Stimulated activated CD4-positive, alpha-beta T cell treated with anti-CD3 and anti-CD28 coated beads, Interleukin-15, amount 100 ng/mL, for 48 hours (primary cell): ENCODE data around the gene ZNF253.
A peak's percentile ranks its signal among the peaks of the same experiment; 100 is the strongest.
"Not testable (repeated sequence)": the region's sequence is repeated elsewhere in the genome, so short reads cannot be mapped to it uniquely, and the experiment has no call there.

ENCODE experiments used
- DNase-seq, 2 donors: peaks; one replicate each; pipeline ENCODE4 v3.0.0-alpha.2; 2020; ENCODE audit warnings: low read depth in 2 of 2

The ZNF253 gene

DNA sequence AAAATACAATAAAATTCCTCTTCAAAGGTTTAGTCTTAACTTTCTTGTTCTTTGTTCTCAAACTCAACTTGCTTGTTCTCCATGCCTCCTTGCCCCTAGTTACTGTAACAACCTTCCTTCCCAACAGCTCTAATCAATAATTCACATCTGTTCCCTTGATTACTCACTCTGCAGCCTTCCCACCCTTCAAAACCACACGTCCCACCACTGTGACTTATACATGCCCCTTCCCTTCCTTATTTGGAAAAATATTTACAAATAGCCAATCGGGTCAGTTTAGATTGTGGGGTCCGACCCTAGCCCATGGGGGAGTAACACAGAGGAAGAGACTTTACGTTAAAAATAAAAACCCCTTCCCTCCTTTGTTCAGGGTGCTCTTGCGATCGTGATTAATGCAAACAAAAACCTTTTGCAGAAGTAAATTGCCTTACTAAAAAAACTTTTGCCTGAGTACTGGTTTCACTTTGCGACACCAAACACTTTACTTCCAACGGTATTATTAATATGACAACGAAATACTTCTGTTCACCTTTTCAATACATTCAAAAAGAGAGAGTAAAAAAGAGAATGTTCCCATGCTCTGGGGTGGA, 34.6 kb downstream of the ZNF253 start:
- DNase-seq = no peak

DNA sequence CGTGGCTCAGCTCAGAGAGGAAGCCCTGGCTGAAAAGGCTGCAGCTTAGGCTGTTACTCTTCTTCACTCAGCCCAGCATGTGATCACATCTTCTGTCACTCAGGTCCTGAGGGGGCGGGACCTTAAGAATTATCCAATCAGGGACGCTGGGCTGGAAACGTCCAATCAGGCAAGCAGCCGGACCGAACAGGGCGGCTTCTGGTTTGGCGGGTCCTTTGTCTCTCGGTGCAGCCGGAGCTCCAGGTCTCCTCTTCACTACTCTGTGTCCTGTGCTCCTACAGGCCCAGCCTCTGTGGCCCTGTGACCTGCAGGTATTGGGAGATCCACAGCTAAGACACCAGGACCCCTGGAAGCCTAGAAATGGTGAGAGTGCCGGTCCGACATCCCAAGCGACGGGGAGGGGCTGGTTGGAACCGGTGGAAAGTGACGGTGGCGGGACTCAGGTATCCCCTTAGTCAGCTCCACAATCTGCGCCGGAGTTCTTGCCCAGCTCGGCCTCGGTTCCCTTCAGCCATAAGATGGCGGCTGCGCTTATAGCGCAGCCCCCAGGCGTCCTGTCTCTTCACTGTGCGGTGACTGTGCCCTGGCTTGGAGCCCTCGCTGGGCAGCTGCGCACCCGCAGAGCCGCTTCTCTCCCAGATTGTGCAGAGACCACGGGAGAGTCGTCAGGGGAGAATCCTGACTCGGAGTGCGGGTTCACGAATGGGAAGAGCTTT, 35.2 kb downstream of the ZNF253 start, which contains the start of gene ZNF93:
Gene ZNF93, plus strand, starts transcription at position 218 of the 716 bp plus-strand sequence. Its CDS starts 143 bp downstream, at position 361.
- DNase-seq = peak; percentile 85 to 90

DNA sequence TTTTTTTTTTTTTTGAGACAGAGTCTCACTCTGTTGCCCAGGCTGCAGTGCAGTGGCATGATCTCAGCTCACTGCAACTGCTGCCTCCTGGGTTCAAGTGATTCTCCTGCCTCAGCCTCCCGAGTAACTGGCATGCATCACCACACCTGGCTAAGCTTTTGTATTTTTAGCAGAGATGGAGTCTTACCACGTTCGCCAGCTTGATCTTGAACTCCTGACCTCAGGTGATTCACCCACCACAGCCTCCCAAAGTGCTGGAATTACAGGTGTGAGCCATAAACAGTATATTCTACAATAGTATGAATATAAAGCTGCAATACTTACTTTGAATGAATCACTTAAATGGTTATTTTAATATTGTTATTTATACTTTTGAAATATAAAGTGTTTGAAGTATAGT, 41.9 kb downstream of the ZNF253 start:
- DNase-seq = not testable (repeated sequence)

DNA sequence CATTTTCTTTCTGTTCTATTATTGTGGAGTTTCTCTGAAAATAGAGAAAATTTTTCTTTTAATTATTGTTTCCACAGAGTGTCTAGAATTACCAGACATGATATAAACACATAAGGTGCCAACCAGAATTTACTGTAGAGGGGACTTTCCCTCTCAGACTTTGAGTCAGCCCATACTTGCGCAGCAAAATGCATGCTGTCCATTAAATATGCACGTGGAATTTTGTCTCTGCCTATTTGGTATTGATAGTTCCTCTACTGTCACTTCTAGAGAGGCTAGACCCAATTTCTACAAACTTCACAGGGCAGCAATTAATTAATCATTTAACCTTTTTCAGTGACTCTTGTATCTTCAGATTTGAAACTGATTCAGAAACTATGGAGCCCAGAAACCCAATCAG, 44.0 kb downstream of the ZNF253 start:
- DNase-seq = no peak

DNA sequence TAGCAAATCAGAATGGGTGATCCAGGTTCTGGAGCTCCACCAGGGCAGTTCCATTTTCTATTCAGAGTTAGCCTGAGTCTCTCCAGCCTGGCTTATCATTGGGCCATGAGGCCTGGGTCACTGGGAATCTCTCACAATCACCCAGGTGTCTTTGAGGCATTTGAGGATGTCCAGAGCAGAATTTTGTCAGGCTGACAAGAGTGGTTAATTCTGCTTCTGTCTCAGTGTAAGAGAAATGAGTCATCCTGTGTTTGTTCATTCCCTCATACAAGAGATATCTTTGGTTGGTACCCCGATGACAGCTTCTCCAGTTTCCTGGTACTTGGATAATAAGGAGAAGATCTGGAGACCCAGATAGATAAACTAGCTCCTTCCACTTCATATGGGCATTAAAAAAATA, 45.5 kb downstream of the ZNF253 start:
- DNase-seq = no peak

DNA sequence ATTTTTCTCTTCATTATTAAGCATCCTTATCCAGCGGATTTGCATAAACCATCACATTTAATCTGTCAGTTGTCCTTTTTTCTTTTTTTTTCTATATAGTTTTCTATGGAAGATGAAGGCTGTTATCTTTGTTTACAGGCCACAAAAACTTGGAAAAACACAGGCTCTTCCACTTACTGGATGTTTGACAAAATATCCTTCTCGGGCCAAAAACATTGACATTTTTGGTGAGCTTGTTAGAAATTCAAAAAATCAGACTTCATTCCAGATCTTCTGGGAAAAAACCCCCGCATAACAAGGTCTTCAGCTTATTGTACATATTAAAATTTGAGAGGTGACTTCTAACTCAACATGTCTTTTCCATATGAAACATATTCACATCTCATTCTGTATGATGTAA, 48.9 kb downstream of the ZNF253 start:
- DNase-seq = no peak

DNA sequence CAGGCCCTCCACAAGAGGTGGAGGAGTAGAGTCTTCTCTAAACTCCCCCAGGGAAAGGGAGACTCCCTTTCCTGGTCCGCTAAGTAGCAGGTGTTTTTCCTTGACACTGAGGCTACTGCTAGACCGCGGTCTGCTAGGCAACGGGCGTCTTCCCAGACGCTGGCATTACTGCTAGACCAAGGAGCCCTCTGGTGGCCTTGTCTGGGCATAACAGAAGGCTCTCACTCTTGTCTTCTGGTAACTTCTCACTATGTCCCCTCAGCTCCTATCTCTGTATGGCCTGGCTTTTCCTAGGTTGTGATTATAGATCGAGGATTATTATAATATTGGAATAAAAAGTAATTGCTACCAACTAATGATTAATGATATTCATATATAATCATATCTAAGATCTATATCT, 64.7 kb downstream of the ZNF253 start:
- peak in 1 of 2 donors; percentile 22 for DNase-seq

DNA sequence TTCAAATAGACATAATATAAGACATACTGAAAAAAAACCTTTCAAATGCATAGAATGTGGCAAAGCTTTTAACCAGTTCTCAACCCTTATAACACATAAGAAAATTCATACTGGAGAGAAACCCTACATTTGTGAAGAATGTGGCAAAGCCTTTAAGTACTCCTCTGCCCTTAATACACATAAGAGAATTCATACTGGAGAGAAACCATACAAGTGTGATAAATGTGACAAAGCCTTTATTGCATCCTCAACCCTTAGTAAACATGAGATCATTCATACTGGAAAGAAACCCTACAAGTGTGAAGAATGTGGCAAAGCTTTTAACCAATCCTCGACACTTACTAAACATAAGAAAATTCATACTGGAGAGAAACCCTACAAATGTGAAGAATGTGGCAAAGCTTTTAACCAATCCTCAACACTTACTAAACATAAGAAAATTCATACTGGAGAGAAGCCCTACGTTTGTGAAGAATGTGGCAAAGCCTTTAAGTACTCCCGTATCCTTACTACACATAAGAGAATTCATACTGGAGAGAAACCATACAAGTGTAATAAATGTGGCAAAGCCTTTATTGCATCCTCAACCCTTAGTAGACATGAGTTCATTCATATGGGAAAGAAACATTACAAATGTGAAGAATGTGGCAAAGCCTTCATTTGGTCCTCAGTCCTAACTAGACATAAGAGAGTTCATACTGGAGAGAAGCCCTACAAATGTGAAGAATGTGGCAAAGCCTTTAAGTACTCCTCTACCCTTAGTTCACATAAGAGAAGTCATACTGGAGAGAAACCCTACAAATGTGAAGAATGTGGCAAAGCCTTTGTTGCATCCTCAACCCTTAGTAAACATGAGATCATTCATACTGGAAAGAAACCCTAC, 68.0 kb downstream of the ZNF253 start:
- DNase-seq = not testable (repeated sequence)

DNA sequence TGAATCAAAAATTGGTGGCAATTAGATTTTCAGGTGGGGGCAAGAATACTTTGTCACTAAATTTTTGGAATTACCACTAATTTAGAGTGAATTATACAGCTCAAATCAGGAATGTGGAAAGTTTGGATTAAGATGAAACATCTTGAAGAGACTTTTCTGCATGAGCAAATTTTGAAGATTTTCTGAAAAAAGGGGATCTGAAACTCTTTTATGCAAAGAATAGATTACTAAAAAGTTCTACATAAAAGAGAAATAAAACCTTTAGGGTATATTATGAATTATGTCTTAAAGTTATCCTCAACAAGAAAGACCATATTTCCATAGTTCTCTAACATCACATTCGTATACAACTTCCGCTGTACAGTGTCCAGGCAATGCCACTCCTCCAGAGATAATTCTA, 71.7 kb downstream of the ZNF253 start:
- no peak for DNase-seq

DNA sequence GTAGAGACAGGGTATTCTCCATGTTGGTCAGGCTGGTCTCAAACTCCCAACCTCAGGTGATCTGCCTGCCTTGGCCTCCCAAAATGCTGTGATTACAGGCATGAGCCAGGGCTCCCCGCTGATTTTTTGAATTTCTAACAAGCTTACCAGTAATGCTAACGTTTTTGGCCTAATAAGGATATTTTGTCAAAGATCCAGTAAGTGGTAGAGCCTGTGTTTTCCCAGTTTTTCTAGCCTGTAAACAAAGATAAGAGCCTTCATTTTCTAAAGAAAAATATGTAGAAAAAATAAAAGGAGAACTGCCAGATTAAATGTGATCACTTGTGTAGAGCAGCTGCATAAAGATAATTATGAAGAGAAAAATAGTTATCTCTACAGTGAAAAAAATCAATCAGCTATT, 72.8 kb downstream of the ZNF253 start:
- no peak for DNase-seq

DNA sequence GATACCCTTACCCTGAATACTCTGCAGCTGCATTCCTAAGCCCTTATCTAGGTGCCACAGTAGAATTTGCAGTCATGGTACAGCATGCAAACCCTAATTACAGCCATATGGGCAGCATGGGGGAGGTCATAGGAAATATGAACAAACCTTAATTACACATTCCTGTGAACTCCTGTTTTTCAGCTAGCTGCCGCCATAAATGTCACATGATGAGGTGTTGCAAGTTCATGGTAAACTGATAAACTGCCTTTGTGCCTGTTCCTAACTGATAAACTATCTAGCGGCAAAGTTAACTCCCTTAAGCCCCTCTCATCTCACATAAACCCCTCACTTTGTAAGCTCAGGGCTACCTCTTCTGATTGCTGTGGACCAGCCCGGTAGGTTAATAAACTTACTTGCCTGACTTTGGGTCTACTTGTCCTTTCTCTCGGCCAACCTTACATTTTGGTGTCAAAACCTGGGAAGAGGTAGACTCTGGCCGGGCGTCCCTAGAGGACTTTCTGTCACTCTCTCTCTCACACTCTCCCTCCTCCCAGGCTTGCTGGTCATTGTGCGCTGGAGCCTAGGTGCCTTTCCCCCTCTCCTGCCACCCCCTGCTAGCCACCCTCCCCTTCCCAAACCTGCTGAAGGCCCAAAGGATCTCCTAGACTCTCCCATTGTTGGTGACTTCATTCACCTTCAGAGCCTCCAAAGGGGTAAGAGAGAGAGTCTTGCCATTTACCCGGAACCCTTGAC, 78.3 kb downstream of the ZNF253 start:
- no peak for DNase-seq
